ENCODE data around the gene CHST11. TPM values are rescaled to one million over a fixed set of nuclear protein-coding genes. Genes with fewer than 3 reads are reported as not detected.

The CHST11 gene
- total RNA-seq, 2 experiments from 2014 or later, result 53.4 to 53.6 TPM

DNA sequence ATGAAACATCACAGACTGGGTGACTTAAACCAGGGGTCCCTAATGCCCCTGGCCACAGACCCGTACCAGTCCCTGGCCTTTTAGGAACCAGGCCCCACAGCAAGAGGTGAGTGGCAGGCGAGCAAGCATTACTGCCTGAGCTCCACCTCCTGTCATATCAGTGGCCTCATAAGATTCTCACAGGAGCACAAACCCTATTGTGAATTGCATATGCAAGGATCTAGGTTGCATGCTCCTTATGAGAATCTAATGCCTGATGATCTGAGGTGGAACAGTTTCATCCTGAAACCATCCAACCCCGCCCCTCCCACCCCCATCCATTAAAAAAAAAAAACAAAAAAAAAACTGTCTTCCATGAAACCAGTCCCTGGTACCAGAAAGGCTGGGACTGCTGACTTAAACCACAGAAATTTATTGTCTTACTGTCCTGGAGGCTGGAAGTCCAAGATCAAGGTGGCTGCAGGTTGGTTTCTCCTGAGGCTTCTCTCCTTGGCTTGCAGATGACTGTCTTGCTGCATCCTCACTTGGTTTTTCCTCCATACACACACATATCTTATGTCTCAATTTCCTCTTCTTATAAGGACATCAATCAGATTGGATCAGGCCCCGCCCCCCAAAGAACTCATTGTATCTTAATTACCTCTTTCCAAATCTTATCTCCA is 235.9 kb downstream of the CHST11 start:
- Mint-ChIP-seq H3K9me3 (no peaks in the 10 kb centered on the region), H3K36me3 (ENCODE audit: low read depth) (peaks cover 6% of the 10 kb centered on the region), H3K27ac (peak overlapping the region; percentile 78), H3K27me3 (no peaks in the 10 kb centered on the region), H3K4me3 (peak overlapping the region; percentile 12), H3K4me1 (ENCODE audit: low read depth) (peaks cover 67% of the 10 kb centered on the region)
- H3K27me3 ChIP-seq (ENCODE audit: control insufficient read depth in 1 of 2, insufficient read depth in 2 of 2, low read length in 2 of 2), result no peaks in the 10 kb centered on the region
- POLR2A ChIA-PET, result no interaction called here
- H3K9me3 ChIP-seq (ENCODE audit: control insufficient read depth in 1 of 2, insufficient read depth in 1 of 2, low read length in 2 of 2), result no peaks in the 10 kb centered on the region
- intact Hi-C loops (cut with DNase I, micrococcal nuclease), result no loop called here
- H3K4me3 ChIP-seq (ENCODE audit: low read length), result no peak overlapping the region
- no peak for ATAC-seq (ENCODE audit: poor library complexity)
- CTCF ChIA-PET, result no interaction called here
- TF ChIP-seq, protein P1, sequence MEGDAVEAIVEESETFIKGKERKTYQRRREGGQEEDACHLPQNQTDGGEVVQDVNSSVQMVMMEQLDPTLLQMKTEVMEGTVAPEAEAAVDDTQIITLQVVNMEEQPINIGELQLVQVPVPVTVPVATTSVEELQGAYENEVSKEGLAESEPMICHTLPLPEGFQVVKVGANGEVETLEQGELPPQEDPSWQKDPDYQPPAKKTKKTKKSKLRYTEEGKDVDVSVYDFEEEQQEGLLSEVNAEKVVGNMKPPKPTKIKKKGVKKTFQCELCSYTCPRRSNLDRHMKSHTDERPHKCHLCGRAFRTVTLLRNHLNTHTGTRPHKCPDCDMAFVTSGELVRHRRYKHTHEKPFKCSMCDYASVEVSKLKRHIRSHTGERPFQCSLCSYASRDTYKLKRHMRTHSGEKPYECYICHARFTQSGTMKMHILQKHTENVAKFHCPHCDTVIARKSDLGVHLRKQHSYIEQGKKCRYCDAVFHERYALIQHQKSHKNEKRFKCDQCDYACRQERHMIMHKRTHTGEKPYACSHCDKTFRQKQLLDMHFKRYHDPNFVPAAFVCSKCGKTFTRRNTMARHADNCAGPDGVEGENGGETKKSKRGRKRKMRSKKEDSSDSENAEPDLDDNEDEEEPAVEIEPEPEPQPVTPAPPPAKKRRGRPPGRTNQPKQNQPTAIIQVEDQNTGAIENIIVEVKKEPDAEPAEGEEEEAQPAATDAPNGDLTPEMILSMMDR (IDR thresholded peaks at IDR 0.05), result no peak
- peaks cover 61% of the 10 kb centered on the region for H3K4me1 ChIP-seq (ENCODE audit: insufficient read depth, low read length)
- no peak for DNase-seq
- H3K27ac ChIP-seq (ENCODE audit: low read depth in 1 of 2, low read length in 2 of 2), result no peak overlapping the region
- no peaks in the 10 kb centered on the region for H3K36me3 ChIP-seq (ENCODE audit: insufficient read depth, low read length)

DNA sequence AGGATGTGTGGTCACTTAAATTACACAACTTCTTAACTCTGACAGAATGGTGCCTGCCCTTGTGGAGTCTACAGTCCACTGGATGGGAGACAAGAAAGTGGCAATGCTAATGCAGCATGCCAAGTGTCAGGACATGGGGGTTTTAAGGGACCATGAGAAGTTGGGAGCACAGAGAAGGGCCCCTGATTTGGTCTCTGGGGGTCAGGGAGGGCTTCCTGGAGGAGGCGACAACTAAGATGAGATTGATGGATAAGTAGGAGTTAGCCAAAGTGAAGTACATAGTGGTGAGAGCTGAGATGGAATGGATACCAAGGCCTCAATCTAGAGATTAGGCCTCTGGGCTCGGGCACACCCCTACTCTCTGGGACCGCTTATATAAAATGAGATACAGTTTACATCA is 236.7 kb downstream of the CHST11 start:
- POLR2A ChIA-PET, result no interaction called here
- no peak for DNase-seq
- Mint-ChIP-seq H3K9me3 (no peaks in the 10 kb centered on the region), H3K27me3 (no peaks in the 10 kb centered on the region), H3K27ac (peak overlapping the region; percentile 78), H3K4me3 (no peak overlapping the region), H3K36me3 (ENCODE audit: low read depth) (peaks cover 6% of the 10 kb centered on the region), H3K4me1 (ENCODE audit: low read depth) (peaks cover 68% of the 10 kb centered on the region)
- peaks cover 54% of the 10 kb centered on the region for H3K4me1 ChIP-seq (ENCODE audit: insufficient read depth, low read length)
- CTCF ChIA-PET, result interaction anchor here (1.1 kb wide), 1 partner anchor 9 kb away, joined by 3 read pairs; no protein-coding TSS in a partner anchor
- intact Hi-C loops (cut with DNase I, micrococcal nuclease), result no loop called here
- no peaks in the 10 kb centered on the region for H3K9me3 ChIP-seq (ENCODE audit: control insufficient read depth in 1 of 2, insufficient read depth in 1 of 2, low read length in 2 of 2)
- TF ChIP-seq, protein P1 (IDR thresholded peaks at IDR 0.05), result no peak
- no peaks in the 10 kb centered on the region for H3K36me3 ChIP-seq (ENCODE audit: insufficient read depth, low read length)
- H3K4me3 ChIP-seq (ENCODE audit: low read length), result no peak overlapping the region
- no peaks in the 10 kb centered on the region for H3K27me3 ChIP-seq (ENCODE audit: control insufficient read depth in 1 of 2, insufficient read depth in 2 of 2, low read length in 2 of 2)
- ATAC-seq (ENCODE audit: poor library complexity), result no peak
- no peak overlapping the region for H3K27ac ChIP-seq (ENCODE audit: low read depth in 1 of 2, low read length in 2 of 2)

DNA sequence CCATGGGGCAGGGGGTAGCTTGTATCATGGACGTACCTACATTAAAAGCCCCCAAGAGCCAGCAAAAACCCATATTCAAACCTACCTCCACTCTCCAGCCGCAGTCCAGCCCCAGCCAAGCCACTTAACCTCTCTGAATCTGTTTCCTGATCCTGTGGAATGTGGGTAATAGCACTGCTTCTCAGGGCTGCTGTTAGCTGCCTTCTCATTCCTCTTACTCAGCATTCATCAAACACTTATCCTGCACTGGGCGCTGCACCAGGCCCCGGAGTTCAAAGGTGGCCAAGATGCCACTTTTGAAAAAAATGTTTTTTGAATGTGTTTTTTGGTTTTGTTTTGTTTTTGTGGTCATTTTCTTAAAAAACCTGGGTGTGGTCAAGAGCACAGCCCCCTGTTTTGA is 237.4 kb downstream of the CHST11 start:
- H3K27me3 ChIP-seq (ENCODE audit: control insufficient read depth in 1 of 2, insufficient read depth in 2 of 2, low read length in 2 of 2), result no peaks in the 10 kb centered on the region
- TF ChIP-seq, protein P1 (IDR thresholded peaks at IDR 0.05), result no peak
- no peak overlapping the region for H3K27ac ChIP-seq (ENCODE audit: low read depth in 1 of 2, low read length in 2 of 2)
- Mint-ChIP-seq H3K9me3 (no peaks in the 10 kb centered on the region), H3K4me3 (no peak overlapping the region), H3K27ac (peak overlapping the region; percentile 78), H3K27me3 (no peaks in the 10 kb centered on the region), H3K36me3 (ENCODE audit: low read depth) (peaks cover 6% of the 10 kb centered on the region), H3K4me1 (ENCODE audit: low read depth) (peaks cover 68% of the 10 kb centered on the region)
- no peak overlapping the region for H3K4me3 ChIP-seq (ENCODE audit: low read length)
- H3K9me3 ChIP-seq (ENCODE audit: control insufficient read depth in 1 of 2, insufficient read depth in 1 of 2, low read length in 2 of 2), result no peaks in the 10 kb centered on the region
- ChIA-PET POLR2A (interaction anchor here (1.8 kb wide), 1 partner anchor 26 kb away, joined by 14 read pairs; no protein-coding TSS in a partner anchor), CTCF (interaction anchor here (1.1 to 1.3 kb wide), 2 partner anchors 10 to 194 kb away, joined by 3 read pairs; no protein-coding TSS in a partner anchor)
- no peaks in the 10 kb centered on the region for H3K36me3 ChIP-seq (ENCODE audit: insufficient read depth, low read length)
- DNase-seq (no peak), ATAC-seq (ENCODE audit: poor library complexity) (no peak)
- peaks cover 52% of the 10 kb centered on the region for H3K4me1 ChIP-seq (ENCODE audit: insufficient read depth, low read length)
- intact Hi-C loops (cut with DNase I, micrococcal nuclease), result loop anchor here in 1 of 2 experiments (2.0 kb wide), 1 partner anchor 27 kb away; no protein-coding TSS in a partner anchor

All from CD4-positive, alpha-beta T cell (primary cell).